SU-DHL-6 (cell line): ENCODE data around the gene MYOF.

Source experiments
- H2AFZ ChIP-seq: fragments of 200-600 bp; sonication (generic); 2 replicates; pipeline ENCODE4 v1.6.1; 2014; ENCODE audit warnings: low read depth, mild to moderate bottlenecking, moderate library complexity, mixed read lengths, antibody characterized with exemption, low read length; ENCODE audit not compliant: severe bottlenecking
- H3F3A ChIP-seq: fragments of 200-600 bp; shearing (Covaris generic); 2 replicates; pipeline ENCODE4 v1.6.0; 2016; ENCODE audit warnings: antibody characterized with exemption, mild to moderate bottlenecking; ENCODE audit not compliant: insufficient read depth
- H3K27ac ChIP-seq: fragments of 200-600 bp; sonication (generic); 2 replicates; pipeline ENCODE4 v1.5.1; 2016; ENCODE audit warnings: low read depth, mild to moderate bottlenecking, low read length, moderate library complexity, mixed read lengths
- H3K27me3 ChIP-seq: fragments of 200-600 bp; sonication (generic), shearing (Covaris generic); 2 replicates; pipeline ENCODE4 v1.6.0; 2014; ENCODE audit warnings: mild to moderate bottlenecking, low read length
- H3K36me3 ChIP-seq: fragments of 200-600 bp; sonication (generic); 2 replicates; pipeline ENCODE4 v1.6.1; 2014; ENCODE audit warnings: mild to moderate bottlenecking, low read length, mixed read lengths
- H3K4me2 ChIP-seq: fragments of 300-600, 200-600 bp; shearing (Covaris generic), sonication (generic); 2 replicates; pipeline ENCODE4 v1.6.0; 2014; ENCODE audit warnings: low read length, low read depth, mild to moderate bottlenecking; ENCODE audit not compliant: poor library complexity, severe bottlenecking
- H3K4me3 ChIP-seq: fragments of 200-600 bp; sonication (generic); 2 replicates; pipeline ENCODE4 v1.5.1; 2014; ENCODE audit warnings: antibody characterized with exemption, low read length, mild to moderate bottlenecking, mixed read lengths; ENCODE audit not compliant: insufficient read depth, poor library complexity, severe bottlenecking
- H3K79me2 ChIP-seq: fragments of 200-600 bp; sonication (generic); 2 replicates; pipeline ENCODE4 v1.6.1; 2014; ENCODE audit warnings: mild to moderate bottlenecking, low read length, moderate library complexity; ENCODE audit not compliant: insufficient read depth
- H3K9ac ChIP-seq: fragments of 200-600 bp; sonication (generic); 2 replicates; pipeline ENCODE4 v1.7.0; 2014; ENCODE audit warnings: mild to moderate bottlenecking, low read length
- H3K9me2 ChIP-seq: fragments of 200-600 bp; sonication (generic); replicated peaks from 2 replicates; pipeline ENCODE4 v1.6.1; 2014; ENCODE audit warnings: low read length; ENCODE audit not compliant: insufficient read depth
- H3K9me3 ChIP-seq: fragments of 200-600 bp; sonication (generic); 2 replicates; pipeline ENCODE4 v1.6.1; 2014; ENCODE audit warnings: low read length, mixed read lengths; ENCODE audit not compliant: insufficient read depth
- H4K20me1 ChIP-seq: fragments of 200-600 bp; sonication (generic); 2 replicates; pipeline ENCODE4 v1.6.1; 2014; ENCODE audit warnings: low read depth, mild to moderate bottlenecking, antibody characterized with exemption, low read length, moderate library complexity, mixed read lengths
- CTCF ChIP-seq: fragments of 200-600 bp; sonication (generic); IDR thresholded peaks from one replicate; pipeline ENCODE4 v1.5.1; 2017; ENCODE audit warnings: antibody characterized with exemption, mild to moderate bottlenecking, low read length, moderate library complexity; ENCODE audit not compliant: insufficient read depth, poor library complexity, severe bottlenecking
- EZH2phosphoT487 ChIP-seq: fragments of 200-600 bp; sonication (generic), shearing (Covaris generic); conservative IDR thresholded peaks from 2 replicates; pipeline ENCODE4 v1.6.1; 2018; ENCODE audit warnings: mild to moderate bottlenecking, antibody characterized with exemption, low read length, moderate library complexity, mixed read lengths

MYOF gene

GRCh38 chr10:93402192-93402591, 79.9 kb downstream of the MYOF start:
- Histone ChIP-seq H3K4me3 (no peak overlapping the region), H4K20me1 (no peaks in the 10 kb centered on the region), H3F3A (no peaks in the 10 kb centered on the region), H3K9me3 (no peaks in the 10 kb centered on the region), H3K36me3 (no peaks in the 10 kb centered on the region), H3K4me2 (no peak overlapping the region), H3K9ac (no peak overlapping the region), H3K27me3 (no peaks in the 10 kb centered on the region), H3K27ac (no peak overlapping the region), H3K9me2 (no peaks in the 10 kb centered on the region), H2AFZ (no peak overlapping the region), H3K79me2 (no peaks in the 10 kb centered on the region)
- TF ChIP-seq CTCF (no peak), EZH2phosphoT487 (no peak)

- Histone ChIP-seq H3K9me3 (no peaks in the 10 kb centered on the region), H3K4me3 (no peak overlapping the region), H3F3A (no peaks in the 10 kb centered on the region), H3K9ac (no peak overlapping the region), H2AFZ (no peak overlapping the region), H3K4me2 (no peak overlapping the region), H3K27ac (no peak overlapping the region), H3K36me3 (no peaks in the 10 kb centered on the region), H4K20me1 (no peaks in the 10 kb centered on the region), H3K9me2 (no peaks in the 10 kb centered on the region), H3K79me2 (no peaks in the 10 kb centered on the region), H3K27me3 (no peaks in the 10 kb centered on the region)
- no peak for TF ChIP-seq CTCF
- TF ChIP-seq EZH2phosphoT487, result no peak
Measured at GRCh38 chr10:93398528-93398927, 83.6 kb downstream of the MYOF start.

GRCh38 chr10:93397020-93397419, 85.1 kb downstream of the MYOF start:
- H4K20me1 ChIP-seq, result no peaks in the 10 kb centered on the region
- no peaks in the 10 kb centered on the region for H3K9me3 ChIP-seq
- H3K9me2 ChIP-seq, result no peaks in the 10 kb centered on the region
- no peak overlapping the region for H3K4me2 ChIP-seq
- H2AFZ ChIP-seq, result no peak overlapping the region
- no peaks in the 10 kb centered on the region for H3K79me2 ChIP-seq
- H3F3A ChIP-seq, result no peaks in the 10 kb centered on the region
- H3K9ac ChIP-seq, result no peak overlapping the region
- no peak overlapping the region for H3K4me3 ChIP-seq
- H3K36me3 ChIP-seq, result no peaks in the 10 kb centered on the region
- no peak overlapping the region for H3K27ac ChIP-seq
- no peak for TF ChIP-seq EZH2phosphoT487
- no peak for TF ChIP-seq CTCF
- H3K27me3 ChIP-seq, result no peaks in the 10 kb centered on the region

- H3K9ac ChIP-seq, result no peak overlapping the region
- H3K27ac ChIP-seq, result no peak overlapping the region
- H3K4me3 ChIP-seq, result no peak overlapping the region
- no peak overlapping the region for H2AFZ ChIP-seq
- H3K9me3 ChIP-seq, result no peaks in the 10 kb centered on the region
- H3F3A ChIP-seq, result no peaks in the 10 kb centered on the region
- H3K79me2 ChIP-seq, result no peaks in the 10 kb centered on the region
- TF ChIP-seq CTCF (no peak), EZH2phosphoT487 (no peak)
- no peaks in the 10 kb centered on the region for H3K9me2 ChIP-seq
- H3K36me3 ChIP-seq, result no peaks in the 10 kb centered on the region
- H3K4me2 ChIP-seq, result no peak overlapping the region
- H3K27me3 ChIP-seq, result no peaks in the 10 kb centered on the region
- no peaks in the 10 kb centered on the region for H4K20me1 ChIP-seq
Measured at GRCh38 chr10:93393211-93393610, 88.9 kb downstream of the MYOF start.
